ENCODE data around the gene SMARCA4.

SMARCA4 gene

GRCh38 chr19:10960314-10961072 lies at the start of gene SMARCA4:
Gene SMARCA4 (plus strand): TSS chr19:10961030. CDS start chr19:10984152, 23,122 bp downstream.
- DNase-seq = peak; percentile 98

GRCh38 chr19:10911579-10912363 lies 49.1 kb upstream of the SMARCA4 start:
- no peak for DNase-seq

GRCh38 chr19:10912619-10913018 lies 48.2 kb upstream of the SMARCA4 start:
- DNase-seq = no peak

GRCh38 chr19:10913716-10914340 lies 47.0 kb upstream of the SMARCA4 start:
- DNase-seq = no peak

- no peak for DNase-seq
These were observed 45.4 kb upstream of the SMARCA4 start for GRCh38 chr19:10915130-10916091.

GRCh38 chr19:10916602-10917001 lies 44.2 kb upstream of the SMARCA4 start:
- DNase-seq = no peak

GRCh38 chr19:10918359-10918758 lies 42.5 kb upstream of the SMARCA4 start:
- no peak for DNase-seq

- no peak for DNase-seq
These were observed 41.2 kb upstream of the SMARCA4 start for GRCh38 chr19:10919352-10920287.

GRCh38 chr19:10920288-10920655 lies 40.6 kb upstream of the SMARCA4 start:
- no peak for DNase-seq

- no peak for DNase-seq
These were observed 40.0 kb upstream of the SMARCA4 start for GRCh38 chr19:10920781-10921180.

- no peak for DNase-seq
These were observed 39.5 kb upstream of the SMARCA4 start for GRCh38 chr19:10921199-10921909.

GRCh38 chr19:10921910-10922637 lies 38.8 kb upstream of the SMARCA4 start:
- DNase-seq = no peak

- no peak for DNase-seq
These were observed 38.2 kb upstream of the SMARCA4 start for GRCh38 chr19:10922638-10923014.

- no peak for DNase-seq
These were observed 37.3 kb upstream of the SMARCA4 start for GRCh38 chr19:10923260-10924112.

- DNase-seq = no peak
These were observed 36.2 kb upstream of the SMARCA4 start for GRCh38 chr19:10924597-10924996.

GRCh38 chr19:10927730-10928562 lies 32.9 kb upstream of the SMARCA4 start:
- no peak for DNase-seq

GRCh38 chr19:10928563-10929401 lies 32.0 kb upstream of the SMARCA4 start, which contains the start of the genes TIMM29 and YIPF2:
Gene TIMM29 (plus strand): TSS chr19:10928811. CDS start chr19:10928823, 12 bp downstream.
Gene YIPF2 (minus strand): TSS chr19:10928639. CDS start chr19:10928410, 229 bp downstream.
- DNase-seq = peak; percentile 99
